GM23338 (cell line): Measurements from ENCODE around the gene RAD51B. TPM values are rescaled to one million over a fixed set of nuclear protein-coding genes. Genes with fewer than 3 reads are reported as not detected.

ENCODE experiments used
- ATAC-seq: fragments of 200-7000 bp; cut with Tn5 transposase; 3 replicates; pipeline ENCODE4 v1.9.1; 2020
- DNase-seq: peaks from one replicate; pipeline ENCODE4 v3.0.0-alpha.2; 2015; ENCODE audit warnings: low spot score
- H2AFZ ChIP-seq: fragments of 200-600 bp; sonication (generic); 2 replicates; pipeline ENCODE4 v1.8.0; 2016; ENCODE audit warnings: antibody characterized with exemption, mild to moderate bottlenecking, moderate library complexity
- H3F3A ChIP-seq: fragments of 200-600 bp; sonication (generic); replicated peaks from 2 replicates; pipeline ENCODE4 v1.8.0; 2017; ENCODE audit warnings: antibody characterized with exemption, mixed run types, low read depth
- H3K27ac ChIP-seq: fragments of 200-600 bp; sonication (generic); 2 replicates; pipeline ENCODE4 v1.6.1; 2016; ENCODE audit warnings: low read depth
- H3K27me3 ChIP-seq: fragments of 200-600 bp; sonication (generic); 2 replicates; pipeline ENCODE4 v1.8.0; 2016; ENCODE audit warnings: mild to moderate bottlenecking, mixed run types, moderate library complexity; ENCODE audit not compliant: insufficient read depth
- H3K36me3 ChIP-seq: fragments of 200-600 bp; sonication (generic); 2 replicates; pipeline ENCODE4 v1.8.0; 2016; ENCODE audit warnings: mild to moderate bottlenecking; ENCODE audit not compliant: insufficient read depth
- H3K4me1 ChIP-seq: fragments of 200-600 bp; sonication (generic); 2 replicates; pipeline ENCODE4 v1.8.0; 2016; ENCODE audit warnings: mild to moderate bottlenecking, moderate library complexity; ENCODE audit not compliant: insufficient read depth
- H3K4me2 ChIP-seq: fragments of 200-600 bp; sonication (generic); 2 replicates; pipeline ENCODE4 v1.7.1; 2017; ENCODE audit warnings: mixed run types
- H3K4me3 ChIP-seq: fragments of 200-600 bp; sonication (generic); 2 replicates; pipeline ENCODE4 v1.6.1; 2016; ENCODE audit warnings: mixed run types
- H3K79me2 ChIP-seq: fragments of 200-600 bp; sonication (generic); replicated peaks from 2 replicates; pipeline ENCODE4 v1.8.0; 2017; ENCODE audit warnings: mild to moderate bottlenecking; ENCODE audit not compliant: insufficient read depth
- H3K9me2 ChIP-seq: fragments of 200-600 bp; sonication (generic); 2 replicates; pipeline ENCODE4 v1.8.0; 2017; ENCODE audit not compliant: insufficient read depth
- H4K20me1 ChIP-seq: fragments of 200-600 bp; sonication (generic); replicated peaks from 2 replicates; pipeline ENCODE4 v1.8.0; 2017; ENCODE audit warnings: mild to moderate bottlenecking; ENCODE audit not compliant: insufficient read depth
- H3K27ac Mint-ChIP-seq: 2 replicates; pipeline ENCODE4 v1.8.0; 2020; ENCODE audit warnings: inconsistent platforms, mild to moderate bottlenecking, moderate library complexity, mixed read lengths
- H3K27me3 Mint-ChIP-seq: 3 replicates; pipeline ENCODE4 v1.8.0; 2022; ENCODE audit warnings: low read depth, mild to moderate bottlenecking, moderate library complexity, mixed read lengths, inconsistent platforms; ENCODE audit not compliant: insufficient read depth, poor library complexity
- H3K36me3 Mint-ChIP-seq: 3 replicates; pipeline ENCODE4 v1.8.0; 2021; ENCODE audit warnings: low read depth, mild to moderate bottlenecking, inconsistent platforms, moderate library complexity, mixed read lengths
- H3K4me1 Mint-ChIP-seq: 3 replicates; pipeline ENCODE4 v1.8.0; 2020; ENCODE audit warnings: mild to moderate bottlenecking, inconsistent platforms, mixed read lengths
- H3K4me3 Mint-ChIP-seq: 3 replicates; pipeline ENCODE4 v1.8.0; 2021; ENCODE audit warnings: moderate library complexity, mild to moderate bottlenecking, inconsistent platforms, mixed read lengths
- H3K9me3 Mint-ChIP-seq: 3 replicates; pipeline ENCODE4 v1.8.0; 2020; ENCODE audit warnings: moderate library complexity, mild to moderate bottlenecking, inconsistent platforms, mixed read lengths
- EZH2 ChIP-seq: fragments of 200-600 bp; sonication (generic); IDR thresholded peaks from one replicate; pipeline ENCODE4 v1.8.0; 2017; ENCODE audit warnings: antibody characterized with exemption, mild to moderate bottlenecking, low read depth; ENCODE audit not compliant: unreplicated experiment
- EZH2phosphoT487 ChIP-seq: fragments of 200-600 bp; sonication (generic); IDR thresholded peaks from one replicate; pipeline ENCODE4 v1.8.1; 2018; ENCODE audit warnings: antibody characterized with exemption; ENCODE audit not compliant: unreplicated experiment
- JUNB ChIP-seq: IDR thresholded peaks from one replicate; pipeline ENCODE4 v1.6.1; 2016; ENCODE audit warnings: antibody characterized with exemption; ENCODE audit not compliant: unreplicated experiment
- POLR2AphosphoS5 ChIP-seq: IDR thresholded peaks from 2 replicates; pipeline ENCODE4 v1.6.1; 2016; ENCODE audit warnings: antibody characterized with exemption, low read depth
- ZNF114 ChIP-seq: fragments of 250-450 bp; sonication (Bioruptor Pico); IDR thresholded peaks from 2 replicates; pipeline ENCODE4 v1.5.0; 2020; ENCODE audit warnings: mild to moderate bottlenecking, moderate library complexity
- ZNF331 ChIP-seq: fragments of 250-450 bp; sonication (Bioruptor Pico); IDR thresholded peaks from 2 replicates; pipeline ENCODE4 v1.5.0; 2020; ENCODE audit warnings: low read depth, mild to moderate bottlenecking, moderate library complexity
- ZNF462 ChIP-seq: fragments of 250-450 bp; sonication (Bioruptor Pico); IDR thresholded peaks from 2 replicates; pipeline ENCODE4 v1.5.0; 2020; ENCODE audit warnings: mild to moderate bottlenecking, moderate library complexity
- polyA plus RNA-seq: library from polyadenylated mRNA; unstranded; fragments of >200 nt; fragmentation: Nextera tagmentation; extraction: Ambion mirVana; gene quantifications from 2 replicates; pipeline ENCODE4 v1.2.1, GENCODE V29; 2016
- total RNA-seq: library from RNA; depleted of rRNA; stranded (reverse); fragments of >200 nt; shearing (Covaris generic); gene quantifications from 2 replicates; pipeline ENCODE4 v1.2.3, GENCODE V29; 2014
- TF ChIP-seq, protein P1 (sequence below): IDR thresholded peaks from one replicate; pipeline ENCODE4 v1.6.1; 2018; ENCODE audit warnings: antibody characterized with exemption; ENCODE audit not compliant: unreplicated experiment
- TF ChIP-seq, protein P2 (sequence below): IDR thresholded peaks from 2 replicates; pipeline ENCODE4 v1.6.1; 2016; ENCODE audit warnings: antibody characterized with exemption

Gene RAD51B
- total and polyA plus RNA-seq, 2 experiments from 2014 or later, result 15.7 to 29.1 TPM

- TF ChIP-seq, protein P1, sequence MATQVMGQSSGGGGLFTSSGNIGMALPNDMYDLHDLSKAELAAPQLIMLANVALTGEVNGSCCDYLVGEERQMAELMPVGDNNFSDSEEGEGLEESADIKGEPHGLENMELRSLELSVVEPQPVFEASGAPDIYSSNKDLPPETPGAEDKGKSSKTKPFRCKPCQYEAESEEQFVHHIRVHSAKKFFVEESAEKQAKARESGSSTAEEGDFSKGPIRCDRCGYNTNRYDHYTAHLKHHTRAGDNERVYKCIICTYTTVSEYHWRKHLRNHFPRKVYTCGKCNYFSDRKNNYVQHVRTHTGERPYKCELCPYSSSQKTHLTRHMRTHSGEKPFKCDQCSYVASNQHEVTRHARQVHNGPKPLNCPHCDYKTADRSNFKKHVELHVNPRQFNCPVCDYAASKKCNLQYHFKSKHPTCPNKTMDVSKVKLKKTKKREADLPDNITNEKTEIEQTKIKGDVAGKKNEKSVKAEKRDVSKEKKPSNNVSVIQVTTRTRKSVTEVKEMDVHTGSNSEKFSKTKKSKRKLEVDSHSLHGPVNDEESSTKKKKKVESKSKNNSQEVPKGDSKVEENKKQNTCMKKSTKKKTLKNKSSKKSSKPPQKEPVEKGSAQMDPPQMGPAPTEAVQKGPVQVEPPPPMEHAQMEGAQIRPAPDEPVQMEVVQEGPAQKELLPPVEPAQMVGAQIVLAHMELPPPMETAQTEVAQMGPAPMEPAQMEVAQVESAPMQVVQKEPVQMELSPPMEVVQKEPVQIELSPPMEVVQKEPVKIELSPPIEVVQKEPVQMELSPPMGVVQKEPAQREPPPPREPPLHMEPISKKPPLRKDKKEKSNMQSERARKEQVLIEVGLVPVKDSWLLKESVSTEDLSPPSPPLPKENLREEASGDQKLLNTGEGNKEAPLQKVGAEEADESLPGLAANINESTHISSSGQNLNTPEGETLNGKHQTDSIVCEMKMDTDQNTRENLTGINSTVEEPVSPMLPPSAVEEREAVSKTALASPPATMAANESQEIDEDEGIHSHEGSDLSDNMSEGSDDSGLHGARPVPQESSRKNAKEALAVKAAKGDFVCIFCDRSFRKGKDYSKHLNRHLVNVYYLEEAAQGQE, result no peak
- TF ChIP-seq EZH2, result no peak
- TF ChIP-seq POLR2AphosphoS5, result no peak
- no peak for TF ChIP-seq EZH2phosphoT487
- TF ChIP-seq, protein P2, sequence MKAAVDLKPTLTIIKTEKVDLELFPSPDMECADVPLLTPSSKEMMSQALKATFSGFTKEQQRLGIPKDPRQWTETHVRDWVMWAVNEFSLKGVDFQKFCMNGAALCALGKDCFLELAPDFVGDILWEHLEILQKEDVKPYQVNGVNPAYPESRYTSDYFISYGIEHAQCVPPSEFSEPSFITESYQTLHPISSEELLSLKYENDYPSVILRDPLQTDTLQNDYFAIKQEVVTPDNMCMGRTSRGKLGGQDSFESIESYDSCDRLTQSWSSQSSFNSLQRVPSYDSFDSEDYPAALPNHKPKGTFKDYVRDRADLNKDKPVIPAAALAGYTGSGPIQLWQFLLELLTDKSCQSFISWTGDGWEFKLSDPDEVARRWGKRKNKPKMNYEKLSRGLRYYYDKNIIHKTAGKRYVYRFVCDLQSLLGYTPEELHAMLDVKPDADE, result no peak
- no peak for TF ChIP-seq ZNF114 (CRISPR knock-in tag)
Measured at GRCh38 chr14:68364792-68365192, 545.2 kb downstream of the RAD51B start (continued).

DNA sequence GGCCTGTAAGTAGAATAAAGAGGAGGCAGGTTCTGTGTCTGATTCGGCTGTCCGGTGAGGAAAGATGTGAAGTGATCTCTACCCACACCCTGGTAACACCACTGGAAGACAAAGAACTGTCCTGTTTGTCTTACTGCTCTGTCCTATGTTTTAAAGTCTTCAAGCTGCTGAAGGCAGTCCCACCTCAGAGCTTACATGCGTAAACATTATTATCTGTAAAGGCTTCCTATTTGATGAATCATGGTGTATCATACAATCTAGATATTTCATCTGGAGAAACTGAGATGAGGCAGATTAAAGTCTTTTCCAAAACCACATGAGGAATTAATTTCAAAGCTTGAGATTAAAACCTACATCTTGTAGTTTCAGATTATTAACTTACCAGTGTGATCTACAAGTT is 545.6 kb downstream of the RAD51B start:
- Histone ChIP-seq H3K36me3 (no peaks in the 10 kb centered on the region), H3K79me2 (no peaks in the 10 kb centered on the region), H3F3A (0 out of 2 replicates have a peak, but pooled peaks cover 7% of the 10 kb centered on the region), H3K4me3 (no peak overlapping the region), H3K27me3 (no peaks in the 10 kb centered on the region), H3K4me2 (no peak overlapping the region; the same call in 1 of the 2 replicates), H4K20me1 (no peaks in the 10 kb centered on the region), H2AFZ (no peak overlapping the region), H3K27ac (no peak overlapping the region), H3K9me2 (no peaks in the 10 kb centered on the region), H3K4me1 (peaks cover 17% of the 10 kb centered on the region)
- Mint-ChIP-seq H3K9me3 (no peaks in the 10 kb centered on the region), H3K4me3 (no peak overlapping the region), H3K4me1 (peaks cover 21% of the 10 kb centered on the region), H3K27me3 (peaks cover 1% of the 10 kb centered on the region), H3K36me3 (no peaks in the 10 kb centered on the region), H3K27ac (no peak overlapping the region)
- ATAC-seq (no peak), DNase-seq (no peak)
- TF ChIP-seq EZH2 (no peak), JUNB (no peak), EZH2phosphoT487 (no peak), POLR2AphosphoS5 (no peak), ZNF462 (CRISPR knock-in tag) (no peak), ZNF331 (no peak)
- TF ChIP-seq, protein P1, result no peak
